H7 (cell line): Measurements from ENCODE around the gene RAB11FIP4. TPM values are rescaled to one million over a fixed set of nuclear protein-coding genes. Genes with fewer than 3 reads are reported as not detected.
"Not testable (repeated sequence)": the region's sequence is repeated elsewhere in the genome, so short reads cannot be mapped to it uniquely, and the experiment has no call there.

Source experiments
- DNase-seq: peaks from one replicate; pipeline ENCODE4 v3.0.0; 2012
- H3K27me3 ChIP-seq: 2 replicates; pipeline ENCODE4 v1.6.0; 2011; ENCODE audit warnings: mild to moderate bottlenecking, low read length; ENCODE audit not compliant: control insufficient read depth, insufficient read depth
- H3K36me3 ChIP-seq: replicated peaks from 2 replicates; pipeline ENCODE4 v1.5.1; 2011; ENCODE audit warnings: low read length; ENCODE audit not compliant: control insufficient read depth, insufficient read depth
- H3K4me3 ChIP-seq: 2 replicates; pipeline ENCODE4 v1.5.1; 2011; ENCODE audit warnings: low read depth, mild to moderate bottlenecking, control low read depth, low read length, moderate library complexity; ENCODE audit not compliant: insufficient read depth
- total RNA-seq: library from RNA; depleted of rRNA; stranded (reverse); fragments of >200 nt; shearing (Covaris generic); gene quantifications from 2 replicates; pipeline ENCODE4 v1.2.3, GENCODE V29; 2014

RAB11FIP4 gene
- total RNA-seq, 1 experiment from 2014 or later = 21.9 TPM

- Histone ChIP-seq H3K27me3 (no peaks in the 10 kb centered on the region), H3K36me3 (no peaks in the 10 kb centered on the region), H3K4me3 (no peak overlapping the region)
- DNase-seq = no peak
Measured at GRCh38 chr17:31428111-31428510, 36.6 kb downstream of the RAB11FIP4 start.

DNA sequence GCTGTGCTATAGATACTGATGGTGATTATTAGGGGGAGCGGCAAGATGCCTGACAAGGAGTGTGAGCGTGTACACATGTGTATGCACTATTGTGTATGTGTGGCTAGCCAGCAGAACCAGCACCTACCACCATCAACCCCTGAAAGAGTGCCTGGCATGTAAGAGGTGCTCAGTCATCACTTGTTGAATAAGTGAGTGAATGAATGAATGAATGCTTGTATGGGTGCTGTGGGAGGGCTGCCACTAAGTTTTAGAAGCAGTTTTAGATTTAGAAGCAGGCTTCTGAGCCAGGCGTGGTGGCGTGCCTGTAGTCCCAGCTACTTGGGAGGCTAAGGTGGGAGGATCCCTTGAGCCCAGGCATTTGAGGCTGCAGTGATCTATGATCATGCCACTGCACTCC is 37.0 kb downstream of the RAB11FIP4 start:
- DNase-seq = no peak
- Histone ChIP-seq H3K4me3 (no peak overlapping the region), H3K27me3 (no peaks in the 10 kb centered on the region), H3K36me3 (no peaks in the 10 kb centered on the region)

GRCh38 chr17:31431098-31431851 is 39.8 kb downstream of the RAB11FIP4 start:
- no peaks in the 10 kb centered on the region for H3K36me3 ChIP-seq
- no peak for DNase-seq
- H3K4me3 ChIP-seq = no peak overlapping the region
- no peaks in the 10 kb centered on the region for H3K27me3 ChIP-seq

- Histone ChIP-seq H3K27me3 (no peaks in the 10 kb centered on the region), H3K36me3 (no peaks in the 10 kb centered on the region), H3K4me3 (no peak overlapping the region)
- peak; percentile 78 for DNase-seq
Measured at GRCh38 chr17:31431852-31432658, 40.6 kb downstream of the RAB11FIP4 start.

DNA sequence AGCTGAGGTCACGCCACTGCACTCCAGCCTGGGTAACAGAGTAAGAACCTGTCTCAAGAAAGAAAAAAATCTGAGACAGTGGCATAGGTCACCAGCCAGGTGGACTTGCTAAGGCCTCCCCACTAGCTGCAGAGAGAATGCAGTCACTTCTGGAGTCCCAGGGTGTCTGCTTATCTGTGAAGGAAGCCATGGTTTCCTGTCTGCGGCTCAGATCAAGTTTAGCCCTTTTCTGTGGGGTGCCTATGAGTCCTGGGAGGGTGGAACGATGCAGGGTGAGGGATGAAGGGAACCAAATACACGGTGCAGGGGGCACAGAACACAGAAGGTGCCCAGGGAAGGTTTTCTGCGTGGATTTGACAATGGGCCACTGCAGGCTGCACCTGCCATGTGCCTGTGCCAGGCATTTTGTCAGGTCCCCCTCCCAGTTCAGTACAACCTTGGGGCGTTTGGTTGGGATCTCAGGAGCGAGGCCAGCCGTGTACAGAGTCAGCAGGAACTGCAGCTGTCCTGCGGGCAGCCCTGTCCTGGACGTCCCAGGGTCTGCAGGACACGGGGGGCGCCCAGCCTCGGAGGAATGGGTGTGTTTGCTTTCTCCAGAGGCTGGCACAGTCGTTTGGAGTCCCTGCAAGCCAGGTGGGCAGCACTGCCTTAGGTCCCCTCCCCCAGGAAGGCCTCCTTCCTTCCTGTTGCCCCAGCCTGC is 41.8 kb downstream of the RAB11FIP4 start:
- Histone ChIP-seq H3K4me3 (no peak overlapping the region), H3K27me3 (no peaks in the 10 kb centered on the region), H3K36me3 (no peaks in the 10 kb centered on the region)
- no peak for DNase-seq

- no peaks in the 10 kb centered on the region for H3K27me3 ChIP-seq
- no peak overlapping the region for H3K4me3 ChIP-seq
- DNase-seq = no peak
- no peaks in the 10 kb centered on the region for H3K36me3 ChIP-seq
Measured at GRCh38 chr17:31433811-31434726, 42.6 kb downstream of the RAB11FIP4 start.

- DNase-seq = no peak
- no peaks in the 10 kb centered on the region for H3K27me3 ChIP-seq
- no peak overlapping the region for H3K4me3 ChIP-seq
- H3K36me3 ChIP-seq = no peaks in the 10 kb centered on the region
Measured at GRCh38 chr17:31434727-31435050, 43.2 kb downstream of the RAB11FIP4 start.

DNA sequence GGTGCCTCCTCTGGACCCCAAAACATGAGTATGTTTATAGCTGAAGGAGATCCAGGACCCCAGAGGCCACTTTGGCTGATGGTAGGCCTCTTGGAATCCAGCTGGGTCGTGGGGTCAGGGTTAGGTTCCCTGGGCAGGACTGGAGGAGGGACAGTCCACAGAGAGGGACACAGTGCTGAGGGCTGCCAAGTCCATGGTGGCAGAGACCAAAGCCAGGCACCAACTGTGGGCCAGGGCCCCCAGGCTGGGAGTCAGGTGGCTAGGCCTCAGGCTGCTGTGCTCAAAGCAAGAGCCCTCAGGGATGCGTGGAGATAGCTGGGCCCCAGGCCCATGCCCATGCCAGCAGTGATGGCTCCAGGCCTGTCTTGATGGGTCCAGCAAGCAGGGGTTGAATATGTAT is 44.1 kb downstream of the RAB11FIP4 start:
- DNase-seq = no peak
- Histone ChIP-seq H3K4me3 (no peak overlapping the region), H3K36me3 (no peaks in the 10 kb centered on the region), H3K27me3 (no peaks in the 10 kb centered on the region)

- Histone ChIP-seq H3K27me3 (no peaks in the 10 kb centered on the region), H3K4me3 (no peak overlapping the region), H3K36me3 (no peaks in the 10 kb centered on the region)
- no peak for DNase-seq
Measured at GRCh38 chr17:31437720-31438400, 46.4 kb downstream of the RAB11FIP4 start.

DNA sequence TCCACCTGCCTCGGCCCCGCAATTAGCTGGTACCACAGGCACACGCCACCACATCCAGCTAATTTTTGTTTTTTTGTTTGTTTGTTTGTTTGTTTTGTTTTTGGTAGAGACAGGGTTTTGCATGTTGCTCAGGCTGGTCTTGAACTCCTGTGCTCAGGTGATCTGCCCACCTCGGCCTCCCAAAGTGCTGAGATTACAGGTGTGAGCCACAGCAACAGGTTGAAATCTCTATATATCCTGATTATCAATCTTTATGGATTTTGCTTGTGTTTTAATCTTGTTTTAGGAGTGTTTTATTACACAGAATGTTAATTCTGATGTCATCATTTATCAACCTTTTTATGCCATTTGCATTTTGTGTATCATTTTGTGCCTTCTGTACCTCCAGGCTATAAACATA is 48.2 kb downstream of the RAB11FIP4 start:
- Histone ChIP-seq H3K27me3 (no peaks in the 10 kb centered on the region), H3K4me3 (no peak overlapping the region), H3K36me3 (no peaks in the 10 kb centered on the region)
- DNase-seq = no peak

GRCh38 chr17:31442276-31442675 is 50.8 kb downstream of the RAB11FIP4 start:
- no peaks in the 10 kb centered on the region for H3K36me3 ChIP-seq
- DNase-seq = no peak
- H3K27me3 ChIP-seq = no peaks in the 10 kb centered on the region
- no peak overlapping the region for H3K4me3 ChIP-seq

DNA sequence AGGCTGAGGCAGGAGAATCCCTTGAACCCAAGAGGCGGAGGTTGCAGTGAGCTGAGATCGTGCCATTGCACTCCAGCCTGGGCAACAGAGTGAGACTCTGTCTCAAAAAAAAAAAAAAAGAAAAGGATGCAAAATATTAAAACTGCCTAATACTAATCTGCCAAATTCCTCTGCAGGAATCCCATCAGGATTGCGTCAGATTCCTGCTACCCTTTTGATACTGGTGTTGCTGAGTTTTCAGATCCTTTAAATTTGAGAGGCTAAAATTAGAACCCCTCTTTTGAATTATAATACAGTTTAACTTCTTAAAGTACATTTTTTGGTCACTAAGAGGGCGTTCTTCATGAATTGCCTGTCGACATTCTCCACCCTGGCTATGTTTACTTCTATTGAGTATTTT is 51.4 kb downstream of the RAB11FIP4 start:
- not testable (repeated sequence) for H3K36me3 ChIP-seq, H3K4me3 ChIP-seq, DNase-seq, H3K27me3 ChIP-seq

GRCh38 chr17:31443386-31443785 is 51.9 kb downstream of the RAB11FIP4 start:
- H3K36me3 ChIP-seq = no peaks in the 10 kb centered on the region
- DNase-seq = no peak
- H3K4me3 ChIP-seq = no peak overlapping the region
- no peaks in the 10 kb centered on the region for H3K27me3 ChIP-seq

GRCh38 chr17:31444026-31444425 is 52.6 kb downstream of the RAB11FIP4 start:
- no peaks in the 10 kb centered on the region for H3K36me3 ChIP-seq
- H3K4me3 ChIP-seq = no peak overlapping the region
- no peak for DNase-seq
- no peaks in the 10 kb centered on the region for H3K27me3 ChIP-seq
